HG02970 (cell line): Measurements from ENCODE around the gene CREB3.
A peak's percentile ranks its signal among the peaks of the same experiment; 100 is the strongest.

ENCODE experiments used
- ATAC-seq: cut with Tn5 transposase; IDR thresholded peaks from one replicate; pipeline ENCODE4 v1.9.1; 2021; ENCODE audit warnings: mild to moderate bottlenecking, moderate library complexity, moderate number of reproducible peaks; ENCODE audit not compliant: unreplicated experiment, low FRiP score

Gene CREB3

GRCh38 chr9:35745569-35745968 lies 13.1 kb downstream of the CREB3 start:
- no peak for ATAC-seq

DNA sequence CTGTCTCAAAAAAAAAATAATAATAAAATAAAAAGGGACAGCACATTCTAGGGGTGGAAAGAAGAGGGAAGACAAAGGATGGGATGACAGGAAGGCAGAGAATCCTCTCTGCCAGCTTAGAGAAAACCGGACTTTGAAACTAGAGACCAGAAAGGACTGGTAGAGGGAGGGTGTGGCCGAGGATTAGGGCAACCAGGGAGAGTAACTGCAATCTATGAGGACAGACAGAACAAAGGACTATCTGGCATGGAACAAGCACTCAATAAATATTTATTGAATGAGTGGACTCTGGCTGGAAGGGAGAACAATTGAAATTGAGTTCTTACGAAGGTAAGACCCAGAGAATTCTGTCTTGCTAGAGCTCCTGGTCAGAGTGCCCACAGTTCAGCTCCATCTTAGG lies 14.1 kb downstream of the CREB3 start:
- ATAC-seq = no peak

- ATAC-seq = no peak
Measured at GRCh38 chr9:35748242-35748857, 15.9 kb downstream of the CREB3 start.

DNA sequence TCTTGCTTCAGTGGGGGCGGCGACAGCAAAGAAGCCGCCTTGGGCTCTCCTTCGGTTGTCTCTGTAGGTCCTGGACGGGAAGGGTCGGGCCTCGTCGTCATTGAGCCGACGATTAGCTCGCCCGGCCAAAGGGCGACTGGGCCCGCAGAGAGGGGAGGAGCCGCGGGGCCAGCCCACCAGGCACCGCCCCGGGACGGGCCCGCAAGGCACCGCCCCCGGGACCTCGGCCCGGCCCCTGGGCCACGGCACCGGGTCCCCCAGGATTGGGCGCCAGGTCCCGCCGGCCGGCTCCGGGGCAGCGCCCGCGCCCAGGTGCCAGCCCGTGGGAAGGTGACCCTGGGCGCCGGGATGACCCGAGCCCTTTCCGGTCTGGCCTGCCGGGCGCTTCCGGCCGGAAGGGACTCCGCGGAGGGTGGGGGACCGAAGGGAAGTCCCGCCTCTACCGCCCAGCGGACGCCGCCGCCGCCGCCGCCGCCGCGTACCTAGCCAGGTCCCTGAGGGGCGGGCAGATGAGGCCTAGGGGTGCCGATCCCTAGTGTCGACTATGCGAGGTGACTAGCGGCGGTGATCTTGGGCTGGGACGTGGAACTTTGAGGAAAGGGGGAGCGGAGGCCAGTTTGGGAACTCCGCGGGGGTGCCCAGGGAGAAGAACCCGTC lies 16.5 kb downstream of the CREB3 start, which contains the start of the genes GBA2 and RGP1:
GBA2 (minus strand) TSS at position 371 of the 657 bp plus-strand sequence. CDS start 524 bp downstream, outside the sequence.
RGP1 (plus strand) TSS at position 430 of the 657 bp plus-strand sequence. CDS start 469 bp downstream, outside the sequence.
- ATAC-seq = peak; percentile 67

- peak; percentile 23 for ATAC-seq
Measured at GRCh38 chr9:35749515-35750255, 17.2 kb downstream of the CREB3 start.

- no peak for ATAC-seq
Measured at GRCh38 chr9:35750256-35750531, 17.7 kb downstream of the CREB3 start.

DNA sequence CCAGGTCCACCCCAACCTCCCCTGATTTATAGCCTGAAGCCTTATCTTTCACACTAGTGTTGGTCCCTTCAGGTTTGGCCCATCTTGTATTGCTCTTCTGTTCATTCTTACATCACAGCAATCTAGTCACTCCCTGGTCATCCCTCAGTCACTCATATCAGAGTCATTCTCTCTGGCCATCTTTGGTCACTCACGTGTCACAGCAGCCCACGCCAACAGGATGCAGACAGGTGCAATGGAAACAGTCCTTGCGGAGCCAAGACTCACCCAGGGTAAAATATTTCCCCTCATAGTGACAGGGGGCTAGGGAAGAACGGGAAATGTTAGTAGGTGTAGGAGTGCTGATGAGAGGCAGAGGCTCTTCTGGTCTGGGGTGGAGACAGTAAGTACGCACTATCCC lies 21.0 kb downstream of the CREB3 start:
- ATAC-seq = no peak

DNA sequence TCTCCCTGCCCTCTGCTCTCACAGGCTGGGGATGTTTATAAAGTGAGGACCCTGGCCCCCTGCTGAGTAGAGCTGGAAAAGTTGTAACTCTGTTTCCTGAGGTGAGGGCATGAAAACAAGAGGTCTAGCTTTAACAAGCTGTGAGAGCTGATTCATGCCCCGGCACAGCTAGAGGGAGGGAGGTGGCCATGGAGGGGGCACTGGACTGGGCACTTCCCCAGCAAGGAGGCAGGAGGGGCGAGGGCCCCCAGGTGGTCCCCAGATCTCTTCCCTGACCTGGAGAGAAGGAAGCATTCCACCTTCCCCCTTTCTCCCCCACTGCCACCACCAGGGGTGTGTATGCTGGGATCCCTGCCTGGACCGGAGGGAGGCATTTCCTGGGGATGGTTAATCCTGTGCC lies 21.8 kb downstream of the CREB3 start, which contains the start of gene MSMP:
MSMP (minus strand) TSS at position 13 of the 400 bp plus-strand sequence. CDS start 147 bp downstream, outside the sequence.
- no peak for ATAC-seq

- no peak for ATAC-seq
Measured at GRCh38 chr9:35755071-35755470, 22.6 kb downstream of the CREB3 start.

DNA sequence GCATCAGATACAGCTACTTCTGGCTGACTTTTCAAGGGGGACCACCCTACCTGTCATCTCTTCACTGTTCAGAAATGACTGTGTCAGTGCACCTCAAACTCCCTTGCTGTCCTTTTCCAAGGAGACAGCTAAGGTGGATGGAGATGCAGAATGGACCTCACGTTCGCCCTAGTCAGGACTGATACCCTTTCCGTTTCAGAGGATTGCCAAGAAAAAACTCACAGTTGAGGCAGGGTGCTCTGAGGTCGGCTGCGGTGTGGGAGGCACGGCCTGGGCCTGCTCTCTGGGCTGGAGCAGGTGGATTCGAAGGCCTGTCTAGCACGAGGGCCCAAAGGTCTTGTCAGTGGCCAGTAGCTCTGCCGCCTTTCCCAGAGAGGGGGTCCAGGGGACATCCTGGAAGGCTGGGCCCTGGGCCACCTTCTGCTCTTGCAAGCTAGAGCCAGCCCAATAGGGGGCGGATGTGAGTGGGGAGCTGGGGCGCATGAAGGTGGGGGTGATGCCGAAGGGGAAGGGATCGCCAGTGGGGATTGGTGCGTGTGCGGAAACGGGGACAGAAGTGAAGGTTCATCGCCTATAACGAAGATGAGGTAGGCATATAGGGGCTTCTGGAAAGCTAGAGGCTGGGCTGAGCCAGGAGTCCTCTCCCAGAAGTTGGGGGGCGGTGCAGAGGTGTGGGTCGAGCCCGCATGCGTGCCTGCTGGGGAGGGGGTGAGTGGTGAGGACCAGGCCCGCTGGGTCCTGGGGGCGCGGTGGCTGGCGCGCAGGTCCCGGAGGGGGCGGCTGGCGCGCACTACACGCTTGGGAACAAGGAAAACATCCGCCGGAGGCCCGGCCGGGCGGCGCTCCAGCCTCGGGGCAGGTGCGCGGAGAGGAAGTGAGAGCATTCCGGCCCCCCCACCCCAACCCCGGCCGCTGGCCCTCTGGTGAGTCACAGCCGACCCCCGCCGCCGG lies 24.1 kb downstream of the CREB3 start:
- peak; percentile 66 for ATAC-seq

- ATAC-seq = peak; percentile 46
Measured at GRCh38 chr9:35757226-35757891, 24.9 kb downstream of the CREB3 start.

DNA sequence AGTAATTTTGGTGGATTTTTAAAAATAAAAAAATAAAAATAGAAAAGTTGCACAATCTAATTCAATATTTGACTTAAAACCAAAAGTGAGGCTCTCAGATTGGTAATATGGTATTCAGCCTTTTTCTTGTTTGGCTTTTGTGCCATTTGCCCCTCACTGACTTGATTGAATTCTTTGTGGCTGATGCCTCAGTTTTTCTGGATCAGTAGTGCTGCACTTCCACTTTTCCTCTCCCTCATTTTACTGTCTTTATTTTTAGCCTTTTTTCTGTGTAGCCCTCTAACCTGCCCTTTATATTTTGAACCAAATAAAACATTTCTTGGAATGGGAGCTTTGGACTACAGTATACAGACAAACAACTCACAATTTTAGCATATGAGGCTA lies 25.4 kb downstream of the CREB3 start:
- no peak for ATAC-seq

DNA sequence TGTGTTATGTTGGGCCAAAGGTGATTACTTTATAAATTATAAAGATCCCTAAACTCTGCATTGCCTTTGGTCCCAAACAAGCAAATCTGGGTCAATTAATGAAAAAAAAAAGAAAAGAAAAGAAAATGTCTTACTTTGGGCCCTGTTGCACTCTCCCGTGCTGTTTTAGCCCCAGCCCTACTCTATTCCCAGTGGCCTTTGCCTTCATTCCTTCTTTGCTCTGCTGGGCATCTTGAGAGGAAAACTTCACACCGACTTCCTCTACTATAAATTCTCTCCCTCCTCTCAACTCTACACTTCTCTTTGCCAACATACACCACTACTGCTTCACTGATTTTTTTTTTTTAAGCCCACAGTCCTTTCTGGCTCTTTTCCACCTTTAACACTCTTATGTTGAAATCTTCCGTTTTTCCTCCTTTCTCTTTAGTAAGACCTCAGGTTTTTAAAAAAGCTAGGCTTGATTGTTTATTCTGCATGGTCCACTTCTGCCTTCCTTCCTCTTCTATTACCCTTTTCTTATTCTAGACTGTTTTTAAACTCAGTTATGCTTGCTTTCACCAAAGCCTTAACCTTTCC lies 26.1 kb downstream of the CREB3 start:
- ATAC-seq = no peak

DNA sequence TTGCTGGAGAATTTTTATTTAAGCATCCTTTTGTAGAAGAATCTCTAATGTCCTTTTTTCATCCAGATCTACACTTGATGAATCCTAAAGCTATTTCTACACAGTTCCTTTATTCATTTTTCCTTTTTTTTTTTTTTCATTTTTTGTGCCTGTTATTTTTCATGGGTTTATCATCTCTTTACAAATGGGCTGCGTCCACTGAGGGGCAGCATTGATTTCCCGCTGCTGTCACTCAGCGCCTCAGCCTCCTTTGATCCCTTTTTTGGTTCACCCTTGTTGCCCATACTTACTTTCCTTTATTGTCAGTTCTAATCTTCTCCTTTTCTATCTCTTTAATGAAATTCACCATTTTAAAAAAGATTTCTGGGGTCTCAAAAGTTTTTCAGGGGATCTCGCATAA lies 27.3 kb downstream of the CREB3 start:
- no peak for ATAC-seq

GRCh38 chr9:35760651-35761050 lies 28.2 kb downstream of the CREB3 start:
- ATAC-seq = no peak

DNA sequence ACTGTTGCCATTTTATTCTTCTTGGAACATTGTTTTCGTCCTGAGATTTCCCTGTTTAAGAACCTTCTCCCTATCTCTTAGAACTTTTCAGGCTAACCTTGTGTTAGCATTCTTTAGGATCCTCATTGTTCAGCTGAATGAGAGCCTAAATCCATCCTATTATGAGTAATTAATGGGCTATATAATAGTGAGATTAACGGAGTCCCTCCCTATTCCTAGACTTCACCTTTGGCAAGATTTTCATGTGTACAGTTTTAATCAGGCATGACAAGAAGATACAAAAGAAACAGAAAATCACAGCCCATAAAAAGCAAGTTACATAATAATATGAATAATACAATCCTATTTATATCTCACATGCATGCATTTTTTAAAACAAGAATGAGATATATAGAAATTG lies 30.7 kb downstream of the CREB3 start:
- ATAC-seq = no peak

- no peak for ATAC-seq
Measured at GRCh38 chr9:35763803-35764202, 31.3 kb downstream of the CREB3 start.

- no peak for ATAC-seq
Measured at GRCh38 chr9:35766997-35767396, 34.5 kb downstream of the CREB3 start.

DNA sequence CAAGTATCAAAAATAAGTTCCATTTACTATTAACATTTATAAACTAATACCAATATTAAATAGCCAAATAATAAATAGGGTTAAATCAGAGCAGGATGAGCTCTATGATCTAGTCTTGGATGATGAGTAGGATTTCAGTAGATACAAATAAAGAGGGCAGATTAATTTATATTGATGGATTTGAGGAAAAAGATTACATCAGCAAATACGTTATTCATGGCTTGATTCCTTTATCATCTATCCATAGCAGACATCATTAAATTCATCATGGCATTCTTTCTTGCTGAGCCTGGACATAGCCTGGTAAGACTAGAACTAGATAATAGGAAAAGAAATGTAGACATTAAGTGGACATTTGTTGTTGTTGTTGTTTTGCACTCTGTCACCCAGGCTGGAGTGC lies 35.0 kb downstream of the CREB3 start:
- no peak for ATAC-seq

DNA sequence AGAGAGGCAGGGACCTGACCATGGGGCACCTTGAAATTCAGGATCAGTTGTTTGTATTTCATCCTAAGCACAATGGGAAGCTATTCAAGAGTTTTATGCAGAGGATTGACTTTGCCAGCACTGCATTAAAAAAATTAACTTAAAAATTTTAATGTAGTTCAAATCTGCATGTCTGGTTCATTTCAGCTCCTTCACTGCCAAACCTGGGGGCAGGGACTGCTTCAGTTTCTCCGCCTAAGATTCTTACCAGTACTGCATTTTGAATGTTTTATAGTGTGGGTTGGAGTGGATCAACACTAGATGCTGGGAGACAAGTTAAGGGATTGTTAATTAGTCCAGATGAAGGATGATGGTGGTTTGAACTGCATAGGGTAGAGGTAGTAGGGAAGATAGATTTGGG lies 37.3 kb downstream of the CREB3 start:
- no peak for ATAC-seq
